ENCODE data around the gene SLITRK5.

The SLITRK5 gene

DNA sequence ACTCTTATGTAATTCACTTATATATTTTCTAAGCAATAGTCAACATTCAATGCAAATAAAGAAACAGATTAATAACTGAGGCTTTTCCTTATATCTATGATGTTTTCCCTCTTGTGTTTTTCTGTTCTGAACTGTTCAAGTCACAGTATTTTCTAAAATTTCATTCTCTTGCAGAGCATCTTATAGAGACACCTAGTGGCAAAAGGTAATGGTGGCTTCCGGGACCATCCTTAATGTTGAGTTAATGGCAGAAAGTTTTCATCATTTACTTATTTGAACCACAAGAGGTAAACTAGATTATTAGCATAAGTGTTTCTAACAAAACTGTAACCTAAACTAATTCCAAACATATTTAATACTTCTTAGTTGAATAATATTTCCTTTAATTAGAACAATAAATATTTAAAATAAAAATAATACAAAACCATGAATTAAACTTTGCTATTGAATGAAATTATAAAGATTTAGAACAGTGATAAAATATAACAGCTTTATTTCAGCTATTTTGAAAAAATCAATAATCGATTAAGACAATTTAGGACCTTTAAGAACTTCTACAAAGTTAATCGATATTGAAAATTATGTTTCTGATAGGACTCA lies 1.7 kb upstream of the SLITRK5 start:
- TF ChIP-seq, protein P1, sequence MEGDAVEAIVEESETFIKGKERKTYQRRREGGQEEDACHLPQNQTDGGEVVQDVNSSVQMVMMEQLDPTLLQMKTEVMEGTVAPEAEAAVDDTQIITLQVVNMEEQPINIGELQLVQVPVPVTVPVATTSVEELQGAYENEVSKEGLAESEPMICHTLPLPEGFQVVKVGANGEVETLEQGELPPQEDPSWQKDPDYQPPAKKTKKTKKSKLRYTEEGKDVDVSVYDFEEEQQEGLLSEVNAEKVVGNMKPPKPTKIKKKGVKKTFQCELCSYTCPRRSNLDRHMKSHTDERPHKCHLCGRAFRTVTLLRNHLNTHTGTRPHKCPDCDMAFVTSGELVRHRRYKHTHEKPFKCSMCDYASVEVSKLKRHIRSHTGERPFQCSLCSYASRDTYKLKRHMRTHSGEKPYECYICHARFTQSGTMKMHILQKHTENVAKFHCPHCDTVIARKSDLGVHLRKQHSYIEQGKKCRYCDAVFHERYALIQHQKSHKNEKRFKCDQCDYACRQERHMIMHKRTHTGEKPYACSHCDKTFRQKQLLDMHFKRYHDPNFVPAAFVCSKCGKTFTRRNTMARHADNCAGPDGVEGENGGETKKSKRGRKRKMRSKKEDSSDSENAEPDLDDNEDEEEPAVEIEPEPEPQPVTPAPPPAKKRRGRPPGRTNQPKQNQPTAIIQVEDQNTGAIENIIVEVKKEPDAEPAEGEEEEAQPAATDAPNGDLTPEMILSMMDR (IDR thresholded peaks at IDR 0.05; ENCODE audit: low read depth, low read length, missing control alignments): peak; percentile 44
- no peak overlapping the region for H3K4me3 ChIP-seq (replicated peaks; ENCODE audit: low read depth, low read length)
- DNase-seq (ENCODE audit: extremely low read depth, low read depth): no peak

DNA sequence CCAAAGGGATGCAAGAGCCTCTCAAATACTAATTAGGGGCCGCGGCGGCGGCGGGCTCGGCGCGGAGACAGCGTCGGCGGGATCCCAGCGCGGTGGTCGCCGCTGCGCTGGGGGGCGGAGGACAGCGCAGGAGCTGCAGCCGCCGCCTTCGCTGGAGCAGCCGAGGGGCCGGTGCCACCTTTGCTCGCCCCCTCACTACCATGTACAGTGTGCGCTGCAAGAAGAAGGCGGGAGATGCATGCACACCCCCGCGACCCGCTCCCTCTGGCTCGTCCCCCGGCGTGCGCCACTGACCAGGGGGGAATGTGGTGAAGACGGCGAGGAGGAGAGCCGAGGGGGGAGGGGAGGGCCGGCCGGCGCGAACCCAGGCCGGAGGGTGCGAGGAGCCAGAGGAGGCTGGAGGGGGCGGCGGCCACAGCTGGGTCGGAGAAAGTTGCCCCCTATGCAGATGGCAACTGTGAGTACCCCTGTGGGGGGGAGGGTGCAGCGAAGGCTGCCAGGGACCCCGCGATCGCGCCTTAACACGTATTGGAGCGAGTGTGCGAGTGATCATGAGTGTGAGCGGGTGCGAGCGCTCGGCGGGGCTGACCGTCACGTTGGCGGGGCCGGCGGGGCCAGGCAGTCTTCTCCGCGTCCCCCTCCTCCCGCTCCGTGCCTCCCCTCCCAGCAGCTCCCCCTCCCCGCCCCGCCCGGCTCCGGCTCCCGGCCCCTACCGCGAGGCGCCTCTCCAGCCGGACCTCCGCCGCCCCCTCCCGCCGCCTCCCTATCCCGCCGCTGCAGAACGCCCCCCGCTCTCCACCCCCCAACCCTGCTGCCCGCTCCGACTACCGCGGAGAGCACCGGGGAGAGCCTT lies 808 bp downstream of the SLITRK5 start:
- no peak overlapping the region for H3K4me3 ChIP-seq (replicated peaks; ENCODE audit: low read depth, low read length)
- TF ChIP-seq, protein P1 (IDR thresholded peaks at IDR 0.05; ENCODE audit: low read depth, low read length, missing control alignments): no peak
- no peak for DNase-seq (ENCODE audit: extremely low read depth, low read depth)

DNA sequence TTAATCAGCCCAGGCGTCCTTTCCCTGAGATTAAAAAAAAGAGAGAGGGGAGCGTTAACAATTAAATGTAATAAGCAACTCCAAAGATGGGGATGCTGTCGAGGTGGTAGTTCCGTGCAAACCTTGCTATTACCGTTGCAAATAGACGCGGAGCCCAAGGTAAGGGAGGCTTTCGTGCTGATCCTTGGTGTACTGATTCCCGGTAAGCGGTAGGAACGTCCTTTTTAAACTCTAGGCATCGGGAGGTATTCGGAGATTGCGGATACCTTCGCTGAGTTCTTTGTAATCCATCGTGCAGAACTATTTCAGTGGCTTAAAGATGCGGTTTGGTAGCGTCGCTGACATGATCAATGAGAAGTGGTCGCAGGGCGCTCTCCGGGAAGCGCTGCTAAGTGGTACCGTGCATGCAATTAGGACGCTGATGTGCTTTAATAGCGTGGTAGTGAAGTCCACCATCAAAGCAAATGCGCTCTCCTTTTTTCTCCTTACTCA lies 3.1 kb downstream of the SLITRK5 start:
- TF ChIP-seq, protein P1 (IDR thresholded peaks at IDR 0.05; ENCODE audit: low read depth, low read length, missing control alignments): no peak
- no peak overlapping the region for H3K4me3 ChIP-seq (replicated peaks; ENCODE audit: low read depth, low read length)
- DNase-seq (ENCODE audit: extremely low read depth, low read depth): no peak

DNA sequence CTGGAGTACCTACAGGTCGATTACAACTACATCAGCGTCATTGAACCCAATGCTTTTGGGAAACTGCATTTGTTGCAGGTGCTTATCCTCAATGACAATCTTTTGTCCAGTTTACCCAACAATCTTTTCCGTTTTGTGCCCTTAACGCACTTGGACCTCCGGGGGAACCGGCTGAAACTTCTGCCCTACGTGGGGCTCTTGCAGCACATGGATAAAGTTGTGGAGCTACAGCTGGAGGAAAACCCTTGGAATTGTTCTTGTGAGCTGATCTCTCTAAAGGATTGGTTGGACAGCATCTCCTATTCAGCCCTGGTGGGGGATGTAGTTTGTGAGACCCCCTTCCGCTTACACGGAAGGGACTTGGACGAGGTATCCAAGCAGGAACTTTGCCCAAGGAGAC lies 4.7 kb downstream of the SLITRK5 start:
- no peak for DNase-seq (ENCODE audit: extremely low read depth, low read depth)

DNA sequence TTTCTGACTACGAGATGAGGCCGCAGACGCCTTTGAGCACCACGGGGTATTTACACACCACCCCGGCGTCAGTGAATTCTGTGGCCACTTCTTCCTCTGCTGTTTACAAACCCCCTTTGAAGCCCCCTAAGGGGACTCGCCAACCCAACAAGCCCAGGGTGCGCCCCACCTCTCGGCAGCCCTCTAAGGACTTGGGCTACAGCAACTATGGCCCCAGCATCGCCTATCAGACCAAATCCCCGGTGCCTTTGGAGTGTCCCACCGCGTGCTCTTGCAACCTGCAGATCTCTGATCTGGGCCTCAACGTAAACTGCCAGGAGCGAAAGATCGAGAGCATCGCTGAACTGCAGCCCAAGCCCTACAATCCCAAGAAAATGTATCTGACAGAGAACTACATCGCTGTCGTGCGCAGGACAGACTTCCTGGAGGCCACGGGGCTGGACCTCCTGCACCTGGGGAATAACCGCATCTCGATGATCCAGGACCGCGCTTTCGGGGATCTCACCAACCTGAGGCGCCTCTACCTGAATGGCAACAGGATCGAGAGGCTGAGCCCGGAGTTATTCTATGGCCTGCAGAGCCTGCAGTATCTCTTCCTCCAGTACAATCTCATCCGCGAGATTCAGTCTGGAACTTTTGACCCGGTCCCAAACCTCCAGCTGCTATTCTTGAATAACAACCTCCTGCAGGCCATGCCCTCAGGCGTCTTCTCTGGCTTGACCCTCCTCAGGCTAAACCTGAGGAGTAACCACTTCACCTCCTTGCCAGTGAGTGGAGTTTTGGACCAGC lies 5.3 kb downstream of the SLITRK5 start:
- H3K4me3 ChIP-seq (replicated peaks; ENCODE audit: low read depth, low read length): no peak overlapping the region

More for the DNA sequence above, 4.7 kb downstream of the SLITRK5 start:
- TF ChIP-seq, protein P1 (IDR thresholded peaks at IDR 0.05; ENCODE audit: low read depth, low read length, missing control alignments): no peak
- no peak overlapping the region for H3K4me3 ChIP-seq (replicated peaks; ENCODE audit: low read depth, low read length)

DNA sequence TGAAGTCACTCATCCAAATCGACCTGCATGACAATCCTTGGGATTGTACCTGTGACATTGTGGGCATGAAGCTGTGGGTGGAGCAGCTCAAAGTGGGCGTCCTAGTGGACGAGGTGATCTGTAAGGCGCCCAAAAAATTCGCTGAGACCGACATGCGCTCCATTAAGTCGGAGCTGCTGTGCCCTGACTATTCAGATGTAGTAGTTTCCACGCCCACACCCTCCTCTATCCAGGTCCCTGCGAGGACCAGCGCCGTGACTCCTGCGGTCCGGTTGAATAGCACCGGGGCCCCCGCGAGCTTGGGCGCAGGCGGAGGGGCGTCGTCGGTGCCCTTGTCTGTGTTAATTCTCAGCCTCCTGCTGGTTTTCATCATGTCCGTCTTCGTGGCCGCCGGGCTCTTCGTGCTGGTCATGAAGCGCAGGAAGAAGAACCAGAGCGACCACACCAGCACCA lies 5.9 kb downstream of the SLITRK5 start:
- TF ChIP-seq, protein P1 (IDR thresholded peaks at IDR 0.05; ENCODE audit: low read depth, low read length, missing control alignments): no peak
- no peak overlapping the region for H3K4me3 ChIP-seq (replicated peaks; ENCODE audit: low read depth, low read length)
- no peak for DNase-seq (ENCODE audit: extremely low read depth, low read depth)

More for the DNA sequence above, 5.3 kb downstream of the SLITRK5 start:
- TF ChIP-seq, protein P1 (IDR thresholded peaks at IDR 0.05; ENCODE audit: low read depth, low read length, missing control alignments): no peak
- no peak for DNase-seq (ENCODE audit: extremely low read depth, low read depth)
